Measurements from ENCODE around the gene EWSR1. TPM values are rescaled to one million over a fixed set of nuclear protein-coding genes. Genes with fewer than 3 reads are reported as not detected.

Gene EWSR1
- total RNA-seq, 2 experiments from 2014 or later, result 292 to 309 TPM

- H3K36me3 Mint-ChIP-seq (ENCODE audit: low read depth), result no peaks in the 10 kb centered on the region
- no peaks in the 10 kb centered on the region for H3K27me3 Mint-ChIP-seq
- H3K4me1 Mint-ChIP-seq (ENCODE audit: low read depth), result no peaks in the 10 kb centered on the region
- no peaks in the 10 kb centered on the region for H3K9me3 Mint-ChIP-seq
- no peak for ATAC-seq (ENCODE audit: poor library complexity)
- Histone ChIP-seq H3K27ac (ENCODE audit: low read depth in 1 of 2, low read length in 2 of 2) (no peak overlapping the region), H3K27me3 (ENCODE audit: control insufficient read depth in 1 of 2, insufficient read depth in 2 of 2, low read length in 2 of 2) (no peaks in the 10 kb centered on the region), H3K4me1 (ENCODE audit: insufficient read depth, low read length) (no peaks in the 10 kb centered on the region), H3K36me3 (ENCODE audit: insufficient read depth, low read length) (no peaks in the 10 kb centered on the region), H3K9me3 (ENCODE audit: control insufficient read depth in 1 of 2, insufficient read depth in 1 of 2, low read length in 2 of 2) (no peaks in the 10 kb centered on the region), H3K4me3 (ENCODE audit: low read length) (no peak overlapping the region)
- no peak for TF ChIP-seq CTCF (IDR thresholded peaks at IDR 0.05)
- no peak overlapping the region for H3K27ac Mint-ChIP-seq
- DNase-seq, result no peak
- CTCF ChIA-PET, result no interaction called here
- POLR2A ChIA-PET, result no interaction called here
- H3K4me3 Mint-ChIP-seq, result no peak overlapping the region
- intact Hi-C loops (cut with DNase I, micrococcal nuclease), result no loop called here
Observed at GRCh38 chr22:29219881-29220670, 48.0 kb upstream of the EWSR1 start.

- H3K4me1 Mint-ChIP-seq (ENCODE audit: low read depth), result no peaks in the 10 kb centered on the region
- H3K27me3 Mint-ChIP-seq, result no peaks in the 10 kb centered on the region
- H3K9me3 Mint-ChIP-seq, result no peaks in the 10 kb centered on the region
- H3K36me3 ChIP-seq (ENCODE audit: insufficient read depth, low read length), result no peaks in the 10 kb centered on the region
- H3K4me3 Mint-ChIP-seq, result no peak overlapping the region
- DNase-seq (no peak), ATAC-seq (ENCODE audit: poor library complexity) (no peak)
- ChIA-PET CTCF (no interaction called here), POLR2A (no interaction called here)
- intact Hi-C loops (cut with DNase I, micrococcal nuclease), result no loop called here
- H3K4me1 ChIP-seq (ENCODE audit: insufficient read depth, low read length), result no peaks in the 10 kb centered on the region
- H3K27me3 ChIP-seq (ENCODE audit: control insufficient read depth in 1 of 2, insufficient read depth in 2 of 2, low read length in 2 of 2), result no peaks in the 10 kb centered on the region
- H3K9me3 ChIP-seq (ENCODE audit: control insufficient read depth in 1 of 2, insufficient read depth in 1 of 2, low read length in 2 of 2), result no peaks in the 10 kb centered on the region
- TF ChIP-seq CTCF (IDR thresholded peaks at IDR 0.05), result no peak
- H3K27ac ChIP-seq (ENCODE audit: low read depth in 1 of 2, low read length in 2 of 2), result no peak overlapping the region
- no peaks in the 10 kb centered on the region for H3K36me3 Mint-ChIP-seq (ENCODE audit: low read depth)
- H3K4me3 ChIP-seq (ENCODE audit: low read length), result no peak overlapping the region
- no peak overlapping the region for H3K27ac Mint-ChIP-seq
Observed at GRCh38 chr22:29224121-29224858, 43.8 kb upstream of the EWSR1 start.

GRCh38 chr22:29224859-29225410 lies 43.1 kb upstream of the EWSR1 start:
- intact Hi-C loops (cut with DNase I, micrococcal nuclease), result no loop called here
- H3K4me3 Mint-ChIP-seq, result no peak overlapping the region
- no peak for DNase-seq
- no peaks in the 10 kb centered on the region for H3K36me3 ChIP-seq (ENCODE audit: insufficient read depth, low read length)
- no peak for ATAC-seq (ENCODE audit: poor library complexity)
- ChIA-PET POLR2A (no interaction called here), CTCF (no interaction called here)
- H3K4me1 Mint-ChIP-seq (ENCODE audit: low read depth), result no peaks in the 10 kb centered on the region
- H3K4me1 ChIP-seq (ENCODE audit: insufficient read depth, low read length), result no peaks in the 10 kb centered on the region
- H3K9me3 Mint-ChIP-seq, result no peaks in the 10 kb centered on the region
- H3K27me3 ChIP-seq (ENCODE audit: control insufficient read depth in 1 of 2, insufficient read depth in 2 of 2, low read length in 2 of 2), result no peaks in the 10 kb centered on the region
- H3K36me3 Mint-ChIP-seq (ENCODE audit: low read depth), result no peaks in the 10 kb centered on the region
- H3K4me3 ChIP-seq (ENCODE audit: low read length), result no peak overlapping the region
- H3K9me3 ChIP-seq (ENCODE audit: control insufficient read depth in 1 of 2, insufficient read depth in 1 of 2, low read length in 2 of 2), result no peaks in the 10 kb centered on the region
- H3K27me3 Mint-ChIP-seq, result no peaks in the 10 kb centered on the region
- no peak overlapping the region for H3K27ac Mint-ChIP-seq
- H3K27ac ChIP-seq (ENCODE audit: low read depth in 1 of 2, low read length in 2 of 2), result no peak overlapping the region
- TF ChIP-seq CTCF (IDR thresholded peaks at IDR 0.05), result no peak

Measured in CD4-positive, alpha-beta T cell (primary cell).